SU-DHL-6 (cell line): ENCODE results near the gene NAV2.

Experiments
- H2AFZ ChIP-seq: fragments of 200-600 bp; sonication (generic); 2 replicates; pipeline ENCODE4 v1.6.1; 2014; ENCODE audit warnings: low read depth, mild to moderate bottlenecking, moderate library complexity, mixed read lengths, antibody characterized with exemption, low read length; ENCODE audit not compliant: severe bottlenecking
- H3F3A ChIP-seq: fragments of 200-600 bp; shearing (Covaris generic); 2 replicates; pipeline ENCODE4 v1.6.0; 2016; ENCODE audit warnings: antibody characterized with exemption, mild to moderate bottlenecking; ENCODE audit not compliant: insufficient read depth
- H3K27ac ChIP-seq: fragments of 200-600 bp; sonication (generic); 2 replicates; pipeline ENCODE4 v1.5.1; 2016; ENCODE audit warnings: low read depth, mild to moderate bottlenecking, low read length, moderate library complexity, mixed read lengths
- H3K27me3 ChIP-seq: fragments of 200-600 bp; sonication (generic), shearing (Covaris generic); 2 replicates; pipeline ENCODE4 v1.6.0; 2014; ENCODE audit warnings: mild to moderate bottlenecking, low read length
- H3K36me3 ChIP-seq: fragments of 200-600 bp; sonication (generic); 2 replicates; pipeline ENCODE4 v1.6.1; 2014; ENCODE audit warnings: mild to moderate bottlenecking, low read length, mixed read lengths
- H3K4me2 ChIP-seq: fragments of 300-600, 200-600 bp; shearing (Covaris generic), sonication (generic); 2 replicates; pipeline ENCODE4 v1.6.0; 2014; ENCODE audit warnings: low read length, low read depth, mild to moderate bottlenecking; ENCODE audit not compliant: poor library complexity, severe bottlenecking
- H3K4me3 ChIP-seq: fragments of 200-600 bp; sonication (generic); 2 replicates; pipeline ENCODE4 v1.5.1; 2014; ENCODE audit warnings: antibody characterized with exemption, low read length, mild to moderate bottlenecking, mixed read lengths; ENCODE audit not compliant: insufficient read depth, poor library complexity, severe bottlenecking
- H3K79me2 ChIP-seq: fragments of 200-600 bp; sonication (generic); 2 replicates; pipeline ENCODE4 v1.6.1; 2014; ENCODE audit warnings: mild to moderate bottlenecking, low read length, moderate library complexity; ENCODE audit not compliant: insufficient read depth
- H3K9ac ChIP-seq: fragments of 200-600 bp; sonication (generic); 2 replicates; pipeline ENCODE4 v1.7.0; 2014; ENCODE audit warnings: mild to moderate bottlenecking, low read length
- H3K9me2 ChIP-seq: fragments of 200-600 bp; sonication (generic); replicated peaks from 2 replicates; pipeline ENCODE4 v1.6.1; 2014; ENCODE audit warnings: low read length; ENCODE audit not compliant: insufficient read depth
- H3K9me3 ChIP-seq: fragments of 200-600 bp; sonication (generic); 2 replicates; pipeline ENCODE4 v1.6.1; 2014; ENCODE audit warnings: low read length, mixed read lengths; ENCODE audit not compliant: insufficient read depth
- H4K20me1 ChIP-seq: fragments of 200-600 bp; sonication (generic); 2 replicates; pipeline ENCODE4 v1.6.1; 2014; ENCODE audit warnings: low read depth, mild to moderate bottlenecking, antibody characterized with exemption, low read length, moderate library complexity, mixed read lengths
- EZH2phosphoT487 ChIP-seq: fragments of 200-600 bp; sonication (generic), shearing (Covaris generic); conservative IDR thresholded peaks from 2 replicates; pipeline ENCODE4 v1.6.1; 2018; ENCODE audit warnings: mild to moderate bottlenecking, antibody characterized with exemption, low read length, moderate library complexity, mixed read lengths
- TF ChIP-seq, protein P1 (sequence below): fragments of 200-600 bp; sonication (generic); IDR thresholded peaks from one replicate; pipeline ENCODE4 v1.5.1; 2017; ENCODE audit warnings: antibody characterized with exemption, mild to moderate bottlenecking, low read length, moderate library complexity; ENCODE audit not compliant: insufficient read depth, poor library complexity, severe bottlenecking

Gene NAV2

DNA sequence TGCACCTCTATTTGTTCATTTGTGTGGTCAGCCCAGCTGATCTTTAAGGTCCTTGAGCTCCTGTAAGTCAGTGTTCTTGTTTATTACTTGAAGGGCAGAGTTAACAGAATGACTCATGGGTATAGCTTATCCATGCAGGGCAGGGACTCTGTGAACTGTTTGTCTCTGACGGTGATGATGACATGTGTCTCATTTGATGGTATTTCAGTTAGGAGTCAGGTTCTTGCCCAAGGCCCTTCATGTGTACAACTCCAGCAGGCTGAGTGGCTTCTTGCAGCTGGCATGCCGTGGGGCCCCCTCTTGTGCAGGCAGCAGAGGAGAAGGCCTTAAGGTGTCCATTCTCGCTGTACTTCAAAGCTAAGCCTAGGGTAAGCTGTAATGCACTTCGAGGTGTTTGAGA lies 282.5 kb downstream of the NAV2 start:
- H3K4me3 ChIP-seq: no peak overlapping the region
- H3K79me2 ChIP-seq: no peaks in the 10 kb centered on the region
- H3K9ac ChIP-seq: no peak overlapping the region
- H3K27me3 ChIP-seq: 0 out of 2 replicates have a peak, but pooled peaks cover 3% of the 10 kb centered on the region
- no peaks in the 10 kb centered on the region for H3K36me3 ChIP-seq
- H3F3A ChIP-seq: no peaks in the 10 kb centered on the region
- no peak for TF ChIP-seq EZH2phosphoT487
- H3K27ac ChIP-seq: no peak overlapping the region
- H2AFZ ChIP-seq: no peak overlapping the region
- H3K9me3 ChIP-seq: no peaks in the 10 kb centered on the region
- no peaks in the 10 kb centered on the region for H4K20me1 ChIP-seq
- no peaks in the 10 kb centered on the region for H3K9me2 ChIP-seq
- H3K4me2 ChIP-seq: no peak overlapping the region

DNA sequence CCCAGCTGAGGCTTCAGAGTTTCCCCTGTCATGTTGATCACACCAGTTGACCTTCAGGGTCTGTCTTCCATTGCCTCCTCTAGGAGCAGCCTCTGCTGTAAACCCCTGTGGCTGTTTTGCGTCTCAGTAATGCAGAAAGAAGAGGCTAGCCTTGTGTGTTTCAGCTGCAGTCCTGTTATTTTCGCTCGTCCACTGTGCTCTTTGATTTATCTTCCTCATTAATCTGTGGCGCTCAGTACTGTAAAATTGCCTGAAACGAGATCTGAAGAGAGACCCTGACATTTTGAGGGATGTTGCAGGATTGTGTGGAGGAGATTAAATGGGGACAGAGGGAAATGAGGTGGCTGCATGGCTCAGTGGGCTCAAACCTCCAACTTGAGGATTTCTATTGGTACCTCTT lies 283.9 kb downstream of the NAV2 start:
- Histone ChIP-seq H3K79me2 (no peaks in the 10 kb centered on the region), H3F3A (no peaks in the 10 kb centered on the region)

DNA sequence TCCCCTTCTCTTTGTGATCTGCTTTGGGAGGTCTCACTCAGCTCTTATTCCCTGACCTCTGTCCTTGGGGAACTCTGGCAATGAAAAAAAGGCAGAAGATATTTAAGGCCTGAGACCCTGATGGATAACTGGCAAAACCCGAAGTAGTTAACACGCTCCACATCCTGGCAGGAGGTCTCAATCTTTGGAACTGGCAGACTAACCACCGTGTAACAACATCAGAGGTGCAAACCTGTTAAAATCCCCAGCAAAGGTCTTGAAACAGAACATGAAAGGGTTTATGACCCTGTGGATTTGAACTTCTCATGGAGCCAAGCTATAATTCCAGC lies 287.3 kb downstream of the NAV2 start:
- Histone ChIP-seq H2AFZ (no peak overlapping the region), H3K4me2 (no peak overlapping the region), H3K9ac (no peak overlapping the region), H3F3A (no peaks in the 10 kb centered on the region), H3K4me3 (no peak overlapping the region), H3K27ac (no peak overlapping the region), H4K20me1 (no peaks in the 10 kb centered on the region), H3K27me3 (no peaks in the 10 kb centered on the region), H3K9me2 (no peaks in the 10 kb centered on the region), H3K9me3 (no peaks in the 10 kb centered on the region), H3K79me2 (no peaks in the 10 kb centered on the region), H3K36me3 (no peaks in the 10 kb centered on the region)
- TF ChIP-seq, protein P1, sequence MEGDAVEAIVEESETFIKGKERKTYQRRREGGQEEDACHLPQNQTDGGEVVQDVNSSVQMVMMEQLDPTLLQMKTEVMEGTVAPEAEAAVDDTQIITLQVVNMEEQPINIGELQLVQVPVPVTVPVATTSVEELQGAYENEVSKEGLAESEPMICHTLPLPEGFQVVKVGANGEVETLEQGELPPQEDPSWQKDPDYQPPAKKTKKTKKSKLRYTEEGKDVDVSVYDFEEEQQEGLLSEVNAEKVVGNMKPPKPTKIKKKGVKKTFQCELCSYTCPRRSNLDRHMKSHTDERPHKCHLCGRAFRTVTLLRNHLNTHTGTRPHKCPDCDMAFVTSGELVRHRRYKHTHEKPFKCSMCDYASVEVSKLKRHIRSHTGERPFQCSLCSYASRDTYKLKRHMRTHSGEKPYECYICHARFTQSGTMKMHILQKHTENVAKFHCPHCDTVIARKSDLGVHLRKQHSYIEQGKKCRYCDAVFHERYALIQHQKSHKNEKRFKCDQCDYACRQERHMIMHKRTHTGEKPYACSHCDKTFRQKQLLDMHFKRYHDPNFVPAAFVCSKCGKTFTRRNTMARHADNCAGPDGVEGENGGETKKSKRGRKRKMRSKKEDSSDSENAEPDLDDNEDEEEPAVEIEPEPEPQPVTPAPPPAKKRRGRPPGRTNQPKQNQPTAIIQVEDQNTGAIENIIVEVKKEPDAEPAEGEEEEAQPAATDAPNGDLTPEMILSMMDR: no peak

More for the DNA sequence above, 283.9 kb downstream of the NAV2 start:
- Histone ChIP-seq H3K4me3 (no peak overlapping the region), H3K9me2 (no peaks in the 10 kb centered on the region), H3K9ac (no peak overlapping the region), H3K36me3 (no peaks in the 10 kb centered on the region), H3K27ac (no peak overlapping the region), H3K27me3 (0 out of 2 replicates have a peak, but pooled peaks cover 3% of the 10 kb centered on the region), H3K9me3 (no peaks in the 10 kb centered on the region), H4K20me1 (no peaks in the 10 kb centered on the region), H2AFZ (no peak overlapping the region), H3K4me2 (no peak overlapping the region)
- TF ChIP-seq EZH2phosphoT487: no peak
- TF ChIP-seq, protein P1: no peak

DNA sequence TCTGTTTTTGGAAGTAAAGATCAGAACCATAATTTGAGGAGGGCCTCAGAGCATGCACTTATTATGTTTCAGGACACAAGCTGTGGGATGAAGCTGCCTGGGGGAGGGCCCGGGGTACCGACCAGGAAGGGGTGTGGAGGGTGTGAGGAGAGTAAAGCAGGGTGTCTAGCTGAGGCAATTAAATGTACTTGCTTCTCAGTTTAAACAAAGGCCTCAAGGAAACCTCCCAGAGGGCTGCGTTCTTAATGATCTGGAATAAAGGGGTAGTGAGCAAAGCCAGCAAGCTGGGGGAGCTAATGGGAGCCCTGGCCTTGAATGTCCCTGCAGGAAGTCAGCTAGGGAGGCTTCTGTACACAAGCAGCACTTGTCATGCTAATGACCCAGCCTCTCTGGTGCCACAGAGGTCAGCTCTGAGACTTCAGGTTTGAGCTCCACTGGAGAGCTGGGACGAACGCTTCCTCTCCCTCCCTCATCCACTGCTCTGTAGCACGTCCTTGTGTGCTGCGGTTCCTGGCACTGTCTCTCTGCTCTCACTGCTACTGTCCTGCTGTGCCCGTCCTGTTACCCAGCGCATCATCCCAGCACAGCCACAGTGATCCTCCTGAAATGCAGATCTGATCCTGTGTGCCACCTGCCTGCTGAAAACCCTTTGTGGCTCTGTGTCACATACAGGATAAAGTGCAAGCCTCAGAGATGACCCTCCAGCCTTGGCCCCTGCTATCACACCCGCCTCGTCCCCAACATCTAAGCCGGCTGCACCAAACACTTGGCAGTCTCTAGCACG lies 287.9 kb downstream of the NAV2 start:
- no peaks in the 10 kb centered on the region for H4K20me1 ChIP-seq
- no peaks in the 10 kb centered on the region for H3F3A ChIP-seq
- no peak overlapping the region for H3K9ac ChIP-seq
- H3K27me3 ChIP-seq: no peaks in the 10 kb centered on the region
- no peaks in the 10 kb centered on the region for H3K79me2 ChIP-seq
- H3K4me2 ChIP-seq: no peak overlapping the region
- H3K27ac ChIP-seq: no peak overlapping the region
- no peak overlapping the region for H2AFZ ChIP-seq
- H3K9me2 ChIP-seq: no peaks in the 10 kb centered on the region
- H3K9me3 ChIP-seq: no peaks in the 10 kb centered on the region
- H3K4me3 ChIP-seq: no peak overlapping the region
- H3K36me3 ChIP-seq: no peaks in the 10 kb centered on the region
- TF ChIP-seq EZH2phosphoT487: no peak
- TF ChIP-seq, protein P1: no peak
